Small intestine (tissue), 7 donors: Measurements from ENCODE around the gene MFSD2A. TPM values are rescaled to one million over a fixed set of nuclear protein-coding genes. Genes with fewer than 3 reads are reported as not detected.
A peak's percentile ranks its signal among the peaks of the same experiment; 100 is the strongest.

Experiments
- DNase-seq, 2 donors: peaks; one replicate each; pipeline versions ENCODE4 v3.0.0 to v3.0.0-alpha.2; 2013
- FAIRE-seq: peaks from 2 replicates; lab custom pipeline; 2012; peaks lifted over from hg19 to GRCh38; lab: Jason Lieb, UNC
- H3K27ac ChIP-seq, 3 donors: one replicate each; pipeline ENCODE4 v1.5.1; 2013; ENCODE audit warnings: low read length in 2 of 3, mild to moderate bottlenecking in 2 of 3, control low read depth in 1 of 3, inconsistent platforms in 1 of 3, low read depth in 1 of 3, moderate library complexity in 1 of 3
- H3K27me3 ChIP-seq, 3 donors: one replicate each; pipeline ENCODE4 v1.6.1; 2013; ENCODE audit warnings: low read length in 3 of 3, inconsistent platforms in 1 of 3; ENCODE audit not compliant: control insufficient read depth in 3 of 3, insufficient read depth in 3 of 3
- H3K36me3 ChIP-seq, 3 donors: one replicate each; pipeline ENCODE4 v1.6.1; 2013; ENCODE audit warnings: low read length in 3 of 3, inconsistent platforms in 1 of 3, low read depth in 1 of 3, mild to moderate bottlenecking in 1 of 3, moderate library complexity in 1 of 3; ENCODE audit not compliant: control insufficient read depth in 3 of 3, insufficient read depth in 2 of 3
- H3K4me1 ChIP-seq, 3 donors: one replicate each; pipeline ENCODE4 v1.6.1; 2013; ENCODE audit warnings: low read length in 2 of 3, inconsistent platforms in 1 of 3, low read depth in 1 of 3, mild to moderate bottlenecking in 1 of 3, moderate library complexity in 1 of 3; ENCODE audit not compliant: control insufficient read depth in 3 of 3, insufficient read depth in 2 of 3
- H3K4me3 ChIP-seq, 3 donors: one replicate each; pipeline ENCODE4 v1.5.1; 2013; ENCODE audit warnings: low read length in 3 of 3, control low read depth in 1 of 3, inconsistent platforms in 1 of 3, low read depth in 1 of 3, mild to moderate bottlenecking in 1 of 3, moderate library complexity in 1 of 3
- H3K9me3 ChIP-seq, 2 donors: one replicate each; pipeline ENCODE4 v1.6.1; 2013; ENCODE audit warnings: low read depth in 1 of 2, low read length in 1 of 2; ENCODE audit not compliant: control insufficient read depth in 2 of 2, insufficient read depth in 1 of 2
- WGBS, 3 donors: extraction: QIAGEN DNeasy Blood & Tissue Kit; methylation state at CpG; one replicate each; pipeline ENCODE4 v1.1.7; 2013; 5-methylcytosine and 5-hydroxymethylcytosine counted together
- polyA plus RNA-seq, 4 donors: library from polyadenylated mRNA; stranded (reverse) in 3 of 4; unstranded in 1 of 4; fragments of 200-250 nt in 3 of 4; fragments of 120-200 nt in 1 of 4; gene quantifications; one replicate each; pipeline versions ENCODE4 v1.2.1 to v1.2.3, GENCODE V29; 2013
- donor health status: healthy with polysubstance abuse.
- donor health status: control.
- donor health status: control.
- donor health status: Bipolar disorder and iron deficiency.
- donor health status: healthy.

MFSD2A gene
- polyA plus RNA-seq, 4 donors, result 14.3 to 57.5 (median 31.7) TPM

GRCh38 chr1:39917825-39918224, 37.1 kb upstream of the MFSD2A start:
- WGBS, 3 donors, result 81 to 98% (median 88%) methylated on average over 2 of the region's 2 CpGs
- Histone ChIP-seq H3K36me3 (no peaks in the 10 kb centered on the region), H3K27me3 (peaks cover 0 to 11% (median 0%) of the 10 kb centered on the region in 3 donors), H3K4me3 (no peak overlapping the region), H3K4me1 (no peaks in the 10 kb centered on the region), H3K27ac (no peak overlapping the region), H3K9me3 (no peaks in the 10 kb centered on the region)
- DNase-seq (no peak), FAIRE-seq (no peak)

- DNase-seq, result peak; percentile 84 to 90
- H3K27ac ChIP-seq, result no peak overlapping the region
- H3K4me3 ChIP-seq, result no peak overlapping the region
- H3K27me3 ChIP-seq, result peaks cover 0 to 11% (median 0%) of the 10 kb centered on the region in 3 donors
- no peaks in the 10 kb centered on the region for H3K4me1 ChIP-seq
- no peaks in the 10 kb centered on the region for H3K9me3 ChIP-seq
- FAIRE-seq, result no peak
- WGBS, 3 donors, result 4 to 26% (median 23%) methylated on average over 3 of the region's 3 CpGs
- H3K36me3 ChIP-seq, result no peaks in the 10 kb centered on the region
Measured at GRCh38 chr1:39919545-39919944, 35.4 kb upstream of the MFSD2A start.

- H3K27ac ChIP-seq, result no peak overlapping the region
- H3K27me3 ChIP-seq, result peaks cover 0 to 11% (median 0%) of the 10 kb centered on the region in 3 donors
- H3K4me3 ChIP-seq, result no peak overlapping the region
- no peaks in the 10 kb centered on the region for H3K36me3 ChIP-seq
- H3K9me3 ChIP-seq, result no peaks in the 10 kb centered on the region
- 49 to 61% (median 57%) methylated on average over 25 of the region's 25 CpGs for WGBS, 3 donors
- FAIRE-seq (no peak), DNase-seq (no peak)
- H3K4me1 ChIP-seq, result peaks cover 0 to 20% (median 9%) of the 10 kb centered on the region in 3 donors
Measured at GRCh38 chr1:39922251-39922688, 32.7 kb upstream of the MFSD2A start.

- FAIRE-seq (no peak), DNase-seq (no peak)
- H3K4me3 ChIP-seq, result no peak overlapping the region
Measured at GRCh38 chr1:39925721-39926342, 29.1 kb upstream of the MFSD2A start.

GRCh38 chr1:39926343-39926793, 28.6 kb upstream of the MFSD2A start:
- 19 to 45% (median 40%) methylated on average over 6 of the region's 6 CpGs for WGBS, 3 donors
- peaks cover 0 to 37% (median 17%) of the 10 kb centered on the region in 3 donors for H3K4me1 ChIP-seq
- peak overlapping the region; percentile 4 to 93 (median 51) for H3K27ac ChIP-seq
- H3K4me3 ChIP-seq, result no peak overlapping the region
- H3K27me3 ChIP-seq, result peaks cover 0 to 11% (median 0%) of the 10 kb centered on the region in 3 donors
- FAIRE-seq, result no peak
- DNase-seq, result peak; percentile 74 to 80
- H3K36me3 ChIP-seq, result no peaks in the 10 kb centered on the region
- H3K9me3 ChIP-seq, result no peaks in the 10 kb centered on the region

More at GRCh38 chr1:39925721-39926342, 29.1 kb upstream of the MFSD2A start:
- Histone ChIP-seq H3K9me3 (no peaks in the 10 kb centered on the region), H3K4me1 (peaks cover 0 to 37% (median 17%) of the 10 kb centered on the region in 3 donors), H3K27ac (peak overlapping the region in 2 of 3 donors; percentile 51 to 93), H3K27me3 (peaks cover 0 to 11% (median 0%) of the 10 kb centered on the region in 3 donors), H3K36me3 (no peaks in the 10 kb centered on the region)
- 69 to 73% (median 70%) methylated on average over 2 of the region's 2 CpGs for WGBS, 3 donors

- WGBS, 3 donors, result 28 to 58% (median 46%) methylated on average over 5 to 6 of the region's 6 CpGs
- FAIRE-seq, result no peak
Measured at GRCh38 chr1:39926820-39927219, 28.1 kb upstream of the MFSD2A start.

GRCh38 chr1:39927538-39927937, 27.4 kb upstream of the MFSD2A start:
- WGBS, 3 donors, result 61 to 73% (median 73%) methylated on average over 3 of the region's 3 CpGs
- Histone ChIP-seq H3K27me3 (peaks cover 0 to 1% (median 0%) of the 10 kb centered on the region in 3 donors), H3K9me3 (no peaks in the 10 kb centered on the region), H3K27ac (peak overlapping the region in 2 of 3 donors; percentile 3 to 93), H3K4me3 (no peak overlapping the region), H3K36me3 (no peaks in the 10 kb centered on the region), H3K4me1 (peaks cover 0 to 48% (median 17%) of the 10 kb centered on the region in 3 donors)
- FAIRE-seq, result no peak
- peak in 1 of 2 donors; percentile 81 for DNase-seq

More at GRCh38 chr1:39926820-39927219, 28.1 kb upstream of the MFSD2A start:
- Histone ChIP-seq H3K9me3 (no peaks in the 10 kb centered on the region), H3K27ac (peak overlapping the region; percentile 4 to 93 (median 51)), H3K4me3 (no peak overlapping the region), H3K27me3 (peaks cover 0 to 9% (median 0%) of the 10 kb centered on the region in 3 donors), H3K4me1 (peaks cover 0 to 41% (median 17%) of the 10 kb centered on the region in 3 donors), H3K36me3 (no peaks in the 10 kb centered on the region)
- peak in 1 of 2 donors; percentile 30 for DNase-seq

GRCh38 chr1:39928809-39929587, 25.9 kb upstream of the MFSD2A start:
- no peaks in the 10 kb centered on the region for H3K27me3 ChIP-seq
- no peaks in the 10 kb centered on the region for H3K9me3 ChIP-seq
- WGBS, 3 donors, result 30 to 57% (median 46%) methylated on average over 7 of the region's 7 CpGs
- no peak overlapping the region for H3K4me3 ChIP-seq
- DNase-seq (peak; percentile 50 to 89), FAIRE-seq (no peak)
- H3K4me1 ChIP-seq, result peaks cover 0 to 62% (median 17%) of the 10 kb centered on the region in 3 donors
- H3K36me3 ChIP-seq, result no peaks in the 10 kb centered on the region
- peak overlapping the region in 2 of 3 donors; percentile 20 to 93 for H3K27ac ChIP-seq
